Mesodermal cell (in vitro differentiated cells): ENCODE results near the gene PTGES3.
A peak's percentile ranks its signal among the peaks of the same experiment; 100 is the strongest.

Source experiments
- H3K27ac ChIP-seq: 2 replicates; pipeline ENCODE4 v1.7.0; 2013; ENCODE audit warnings: mild to moderate bottlenecking, low read depth, low read length, moderate library complexity; ENCODE audit not compliant: severe bottlenecking
- H3K36me3 ChIP-seq: 2 replicates; pipeline ENCODE4 v1.7.1; 2013; ENCODE audit warnings: mild to moderate bottlenecking, low read length, moderate library complexity; ENCODE audit not compliant: control insufficient read depth, insufficient read depth
- H3K4me1 ChIP-seq: one replicate; pipeline ENCODE4 v1.7.1; 2013; ENCODE audit warnings: mild to moderate bottlenecking, low read length; ENCODE audit not compliant: insufficient read depth, control insufficient read depth, poor library complexity, severe bottlenecking
- H3K4me3 ChIP-seq: 2 replicates; pipeline ENCODE4 v1.7.0; 2013; ENCODE audit warnings: low read length, control low read depth, mild to moderate bottlenecking; ENCODE audit not compliant: insufficient read depth, poor library complexity, severe bottlenecking; ENCODE audit errors: extremely low read depth
- H3K9me3 ChIP-seq: 2 replicates; pipeline ENCODE4 v1.7.1; 2013; ENCODE audit warnings: mild to moderate bottlenecking, low read length, moderate library complexity; ENCODE audit not compliant: control insufficient read depth
- WGBS, 2 experiments: methylation state at CpG; one replicate each; pipeline ENCODE4 v1.1.5; 2013; ENCODE audit warnings: missing lambda C conversion rate in 2 of 2; ENCODE audit not compliant: insufficient coverage in 2 of 2; 5-methylcytosine and 5-hydroxymethylcytosine counted together

The PTGES3 gene

DNA sequence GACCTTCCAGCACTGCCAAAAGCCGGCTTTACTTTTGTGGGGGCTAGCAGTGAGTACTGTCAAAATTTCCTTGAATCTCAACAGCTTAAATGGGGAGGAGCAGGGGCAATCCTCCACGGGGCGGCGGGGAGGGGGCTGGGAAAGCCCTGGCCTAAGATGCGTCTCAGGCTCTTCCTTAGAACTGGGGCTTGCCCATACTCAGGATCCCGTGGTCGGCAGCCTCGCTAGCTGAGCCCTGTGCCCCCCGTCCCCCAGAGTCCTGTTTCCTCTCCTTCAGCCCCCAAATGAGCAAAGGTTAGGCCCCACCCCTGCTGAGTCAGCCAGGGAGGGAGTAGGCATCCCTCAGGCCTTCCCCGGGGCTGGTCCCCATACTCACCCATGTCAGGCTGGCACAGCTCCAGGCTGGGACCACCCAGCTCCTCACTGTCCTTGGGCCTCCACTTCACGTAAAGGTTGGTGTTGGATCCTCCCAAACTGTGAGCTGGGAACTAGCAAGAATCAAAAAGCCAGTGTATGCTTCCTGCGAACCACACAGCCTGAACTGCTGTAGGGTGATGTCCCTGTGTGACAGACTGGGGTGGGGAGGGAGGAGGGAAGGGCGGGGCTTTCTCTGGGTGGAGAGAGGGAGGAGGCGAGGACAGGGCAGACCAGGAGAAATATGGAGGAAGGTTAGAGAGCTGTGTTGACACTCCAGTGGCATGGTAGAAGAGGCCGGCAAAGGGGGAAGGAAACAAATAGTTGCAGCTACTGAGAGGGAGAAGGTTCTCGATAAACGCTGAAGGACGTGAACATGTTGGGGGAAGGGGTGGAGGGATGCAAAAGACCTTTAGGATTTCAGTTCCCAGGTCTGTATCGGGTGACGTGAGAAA is 52.0 kb downstream of the PTGES3 start:
- Histone ChIP-seq H3K27ac (peak overlapping the region; percentile 90), H3K4me1 (peaks cover 31% of the 10 kb centered on the region), H3K9me3 (no peaks in the 10 kb centered on the region), H3K4me3 (peak overlapping the region; percentile 65), H3K36me3 (peaks cover 36% of the 10 kb centered on the region)
- 2 to 4% methylated on average over 15 to 18 of the region's 20 CpGs for WGBS, 2 experiments

DNA sequence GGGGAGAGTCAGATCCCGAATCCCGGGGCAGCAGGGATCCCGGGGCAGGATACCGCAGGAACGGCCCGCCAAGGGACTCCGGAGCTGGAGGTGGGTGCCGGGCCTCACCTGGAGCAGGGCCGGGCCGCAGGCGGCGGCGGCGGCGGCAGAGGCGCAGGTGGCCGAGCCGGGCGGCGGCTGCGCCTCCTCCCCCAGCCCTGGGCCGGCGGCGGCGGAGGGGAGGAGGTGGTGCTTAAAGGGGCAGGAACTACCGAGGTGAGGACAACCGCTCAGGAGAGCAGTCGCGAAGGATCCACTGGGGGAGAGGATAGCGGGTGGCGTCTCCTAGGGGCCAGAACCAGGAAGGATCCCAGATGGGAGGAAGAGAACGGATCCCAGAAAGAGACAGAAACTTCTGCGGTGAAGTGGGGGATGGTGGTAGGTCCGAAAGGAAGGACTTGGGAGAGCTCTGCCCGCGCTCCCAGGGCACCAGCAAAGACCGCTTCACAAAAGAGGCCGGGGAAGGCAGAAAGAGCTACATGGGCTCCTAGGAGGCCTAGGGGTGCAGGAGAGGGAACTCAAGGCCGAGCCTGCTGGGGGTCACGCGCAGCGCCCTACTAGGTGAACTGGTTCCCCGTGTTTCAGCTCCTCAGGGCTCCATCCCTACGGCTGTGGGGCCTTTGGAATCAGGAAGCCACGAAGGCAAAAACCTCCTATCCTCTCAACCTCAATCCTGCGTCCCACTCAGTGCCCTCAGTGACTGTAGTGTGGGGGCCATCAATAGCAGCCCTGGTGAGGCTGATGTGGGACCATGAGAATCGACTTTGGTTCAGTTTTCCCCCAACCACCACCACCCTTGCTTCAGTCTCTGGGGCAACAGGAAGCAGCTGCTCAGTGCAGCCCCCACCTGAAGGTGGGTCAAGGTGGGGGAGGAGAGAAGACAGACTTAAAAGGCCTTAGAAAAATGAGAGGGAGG is 53.0 kb downstream of the PTGES3 start:
- H3K9me3 ChIP-seq: no peaks in the 10 kb centered on the region
- peaks cover 27% of the 10 kb centered on the region for H3K36me3 ChIP-seq
- 1 to 2% methylated on average over 23 to 26 of the region's 47 CpGs for whole genome bisulfite sequencing, 2 experiments
- H3K27ac ChIP-seq: peak overlapping the region; percentile 90
- peak overlapping the region; percentile 65 for H3K4me3 ChIP-seq
- H3K4me1 ChIP-seq: peaks cover 36% of the 10 kb centered on the region

DNA sequence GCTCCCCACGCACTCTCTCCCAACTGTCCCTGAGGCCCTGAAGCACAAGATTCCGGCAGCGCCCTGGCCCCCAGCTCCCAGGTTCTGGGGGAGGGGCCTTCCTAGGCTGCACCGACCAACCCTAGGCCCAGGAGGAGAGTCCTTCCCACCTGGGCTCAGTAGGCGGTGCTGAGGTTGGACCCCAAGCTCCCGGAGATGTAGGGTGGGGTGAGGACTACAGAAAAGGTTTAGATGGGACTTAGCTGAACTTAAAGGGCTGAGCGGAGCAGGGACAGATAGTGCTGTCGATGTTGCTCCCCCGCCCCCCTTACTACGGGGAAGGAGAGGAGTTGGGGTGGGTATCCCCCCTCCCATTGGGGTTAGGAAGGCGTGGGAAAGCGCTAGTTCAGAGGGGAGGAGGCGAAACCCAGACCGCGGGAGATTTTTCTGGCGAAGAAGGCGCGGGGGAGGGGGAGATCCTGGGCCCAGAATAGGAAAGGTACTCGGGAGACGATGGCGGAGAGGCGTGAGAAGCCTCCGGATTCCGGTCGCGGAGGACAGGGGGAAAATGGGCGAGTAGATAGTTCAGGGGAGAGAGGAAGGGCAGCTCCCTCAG is 53.7 kb downstream of the PTGES3 start:
- Histone ChIP-seq H3K9me3 (no peaks in the 10 kb centered on the region), H3K4me1 (peaks cover 36% of the 10 kb centered on the region), H3K36me3 (peaks cover 19% of the 10 kb centered on the region), H3K27ac (no peak overlapping the region), H3K4me3 (peak overlapping the region; percentile 65)
- WGBS, 2 experiments: 0 to 2% methylated on average over 19 to 26 of the region's 27 CpGs

DNA sequence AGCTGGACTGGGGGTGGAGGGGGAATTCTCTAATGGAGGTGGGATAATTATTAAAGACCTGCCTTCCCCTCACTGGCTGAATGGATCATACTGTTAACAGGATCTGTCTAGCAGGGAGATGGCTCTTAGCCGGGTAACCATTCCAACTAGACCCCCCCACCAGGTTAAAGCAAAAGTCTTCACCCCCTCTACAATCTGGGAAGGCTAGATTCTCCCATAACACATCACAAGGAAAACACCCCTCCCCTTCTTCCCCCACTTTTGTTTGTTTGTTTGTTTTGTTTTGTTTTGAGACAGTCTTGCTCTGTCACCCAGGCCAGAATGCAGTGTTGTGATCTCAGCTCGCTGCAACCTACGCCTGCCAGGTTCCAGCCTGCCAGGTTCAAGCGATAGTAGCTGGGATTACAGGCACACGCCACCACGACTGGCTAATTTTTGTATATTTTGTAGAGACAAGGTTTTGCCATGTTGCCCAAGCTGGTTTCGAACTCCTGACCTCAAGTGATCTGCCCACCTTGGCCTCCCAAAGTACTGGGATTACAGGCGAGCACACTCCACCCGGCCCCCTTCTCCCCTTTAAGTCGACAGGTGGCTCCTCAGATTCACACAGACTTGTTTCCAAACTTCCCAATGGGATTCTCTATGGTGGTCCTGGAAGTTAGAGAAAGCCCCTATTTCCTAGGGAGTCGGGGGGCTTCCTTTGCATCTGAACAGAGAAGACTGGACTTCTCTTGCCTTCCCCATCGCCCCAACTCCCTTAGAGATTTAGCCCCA is 54.4 kb downstream of the PTGES3 start:
- peaks cover 37% of the 10 kb centered on the region for H3K4me1 ChIP-seq
- 53 to 56% methylated on average over 9 to 11 of the region's 12 CpGs for WGBS, 2 experiments
- no peaks in the 10 kb centered on the region for H3K9me3 ChIP-seq
- peaks cover 12% of the 10 kb centered on the region for H3K36me3 ChIP-seq
- H3K4me3 ChIP-seq: peak overlapping the region; percentile 65
- no peak overlapping the region for H3K27ac ChIP-seq

DNA sequence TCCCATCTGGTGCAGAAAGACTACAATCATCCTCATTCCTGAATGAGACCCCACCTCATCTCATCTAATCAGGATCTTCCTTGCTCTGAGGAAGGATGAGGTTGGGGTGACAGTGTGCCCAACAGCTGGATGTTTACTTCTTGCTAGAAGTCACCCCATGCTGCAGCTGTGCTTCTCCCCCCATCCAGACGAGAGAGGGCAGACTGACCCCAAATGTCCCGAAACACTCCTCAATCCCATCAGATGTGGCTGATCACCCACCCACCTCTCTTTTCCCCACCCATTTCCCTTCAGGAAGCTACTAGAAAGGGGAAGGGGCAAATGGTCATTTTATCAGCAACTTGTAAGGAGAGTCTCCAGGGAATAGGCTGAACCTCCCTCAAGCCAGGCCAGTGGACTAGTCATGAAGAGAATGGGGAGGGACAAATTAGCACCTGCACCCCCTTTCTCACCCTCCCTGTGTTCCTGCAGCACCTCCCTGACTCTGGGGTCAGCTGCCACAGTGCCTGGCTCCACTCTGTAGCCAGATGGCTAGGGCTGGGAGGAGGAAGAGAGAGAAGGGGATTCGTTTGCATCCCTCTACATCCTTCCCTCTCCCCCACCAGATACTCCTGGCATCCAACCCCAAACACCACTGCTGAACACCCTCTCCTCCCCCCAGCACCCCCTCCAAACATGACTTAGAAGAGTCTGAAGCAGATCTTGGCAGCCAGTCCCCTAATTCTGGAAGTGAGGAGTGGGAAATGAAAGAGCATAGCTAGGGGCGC is 55.2 kb downstream of the PTGES3 start:
- Histone ChIP-seq H3K4me3 (no peak overlapping the region), H3K4me1 (peaks cover 44% of the 10 kb centered on the region), H3K36me3 (peaks cover 10% of the 10 kb centered on the region), H3K9me3 (no peaks in the 10 kb centered on the region), H3K27ac (peak overlapping the region; percentile 45)
- 83% methylated on average over 3 of the region's 4 CpGs; no CpG with 5 or more reads in 1 of the 2 experiments for WGBS, 2 experiments

DNA sequence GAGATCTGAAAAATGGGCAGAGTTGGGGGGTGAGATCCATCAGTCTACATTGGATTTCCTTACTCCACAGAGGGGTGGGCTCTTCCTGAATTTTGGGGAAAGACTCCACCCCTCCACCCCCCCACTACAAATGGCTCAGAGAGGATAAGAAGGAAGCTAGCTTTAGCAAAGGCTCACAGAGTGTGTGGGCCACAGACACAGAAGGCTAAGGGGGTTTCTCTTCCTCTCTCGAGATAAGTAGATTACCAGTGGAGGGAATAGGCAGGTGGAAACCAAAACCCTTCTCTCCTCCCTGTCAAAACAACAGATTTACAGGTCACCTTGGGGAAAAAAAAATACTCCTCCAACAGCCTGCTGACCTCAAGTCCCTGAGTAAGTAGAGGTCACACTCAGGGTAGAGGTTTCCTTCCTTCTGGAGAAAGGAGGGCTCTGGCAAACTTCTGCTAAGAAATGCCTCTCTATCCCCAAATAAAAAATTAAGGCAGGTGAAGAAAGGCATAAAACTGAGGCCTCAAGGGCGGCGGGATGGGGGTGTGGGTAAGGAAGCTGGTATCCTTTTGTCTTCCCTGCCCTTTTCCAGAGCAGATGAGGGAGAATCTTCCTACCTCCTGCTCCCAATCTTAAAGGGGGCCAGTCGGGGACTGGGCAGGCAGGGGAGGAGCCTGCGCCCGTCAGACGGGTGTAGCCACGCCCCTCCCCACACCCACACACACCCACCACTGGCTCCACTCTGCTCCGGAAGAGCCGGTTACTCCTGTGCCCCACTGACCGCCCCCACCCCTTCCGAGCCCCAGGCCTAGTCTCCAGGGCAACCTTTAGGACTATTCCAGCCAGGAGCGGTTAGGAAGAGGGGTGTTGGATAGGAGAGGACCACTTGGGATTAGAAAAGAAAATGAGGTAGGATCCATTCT is 56.0 kb downstream of the PTGES3 start:
- Histone ChIP-seq H3K9me3 (no peaks in the 10 kb centered on the region), H3K36me3 (peaks cover 12% of the 10 kb centered on the region), H3K4me1 (peaks cover 46% of the 10 kb centered on the region), H3K4me3 (no peak overlapping the region), H3K27ac (peak overlapping the region; percentile 45)
- 0 to 10% methylated on average over 1 to 2 of the region's 13 CpGs for WGBS, 2 experiments

DNA sequence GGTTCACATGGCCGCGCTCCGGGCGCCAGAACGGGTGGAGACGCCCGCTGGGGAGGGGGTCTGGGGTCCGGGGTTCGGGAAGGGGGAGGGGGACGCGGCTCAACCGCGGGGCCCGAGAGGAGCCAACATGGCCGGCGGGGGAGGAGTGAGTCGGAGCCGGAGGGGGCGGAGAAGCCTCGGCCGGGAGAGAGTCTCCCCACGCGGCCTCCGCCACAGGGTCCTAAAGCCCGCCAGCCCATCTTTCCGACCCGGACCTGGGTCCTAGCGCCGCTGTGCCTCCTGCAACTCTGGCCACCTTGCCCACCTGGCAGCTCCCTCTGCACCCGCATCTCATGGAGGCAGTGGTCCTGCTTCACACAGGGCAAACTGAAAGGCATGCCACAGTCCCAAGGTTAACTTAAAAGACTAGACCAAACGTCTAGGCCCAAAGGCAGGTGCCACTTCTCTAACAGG is 57.9 kb downstream of the PTGES3 start, which contains the start of gene BAZ2A:
Gene BAZ2A, minus strand, starts transcription at position 147 of the 453 bp plus-strand sequence. CDS start 12,796 bp downstream, outside the sequence.
- Histone ChIP-seq H3K4me1 (peaks cover 39% of the 10 kb centered on the region), H3K36me3 (peaks cover 29% of the 10 kb centered on the region), H3K4me3 (peak within 1 kb of the TSS; percentile 98), H3K27ac (peak within 1 kb of the TSS; percentile 78), H3K9me3 (no peaks in the 10 kb centered on the region)
- 1% methylated on average over 18 to 22 of the region's 31 CpGs for WGBS, 2 experiments

DNA sequence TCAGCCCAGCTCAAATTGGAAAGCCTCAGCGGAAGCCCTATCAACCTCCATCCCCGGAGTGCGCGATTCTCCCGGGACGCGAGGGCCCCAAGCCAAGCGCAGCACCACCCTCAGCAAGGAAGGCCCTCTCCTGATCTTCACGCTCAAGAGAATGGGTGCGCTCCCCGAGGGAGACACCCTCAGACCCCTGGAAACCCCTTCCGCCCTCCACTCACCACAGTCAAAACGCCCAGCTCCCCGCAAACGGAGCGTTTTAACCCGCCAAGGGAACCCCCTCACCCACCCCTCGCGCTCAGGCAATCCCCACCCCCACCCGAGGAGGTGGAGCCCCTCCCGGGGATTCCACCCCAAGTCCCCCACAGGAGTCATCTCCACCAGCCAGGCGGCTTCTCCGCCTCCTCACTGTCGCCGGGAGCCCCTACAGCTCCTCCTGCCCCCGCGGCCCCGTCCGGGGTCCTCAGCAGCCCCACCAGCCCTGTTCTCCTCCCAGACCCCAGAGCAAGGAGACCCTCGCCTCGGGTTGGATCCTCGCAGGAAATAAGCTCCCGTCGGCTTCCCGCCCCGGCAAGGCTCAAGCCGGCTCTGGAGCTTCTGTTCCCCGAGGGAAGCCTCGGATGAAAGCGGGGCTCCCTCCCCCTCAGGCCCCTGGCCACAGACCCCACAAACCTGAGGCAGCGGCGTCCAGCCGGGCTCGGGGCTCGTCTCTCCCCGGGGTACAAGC is 58.5 kb downstream of the PTGES3 start:
- Histone ChIP-seq H3K4me3 (peak overlapping the region; percentile 98), H3K36me3 (peaks cover 34% of the 10 kb centered on the region), H3K27ac (peak overlapping the region; percentile 78), H3K4me1 (peaks cover 39% of the 10 kb centered on the region), H3K9me3 (no peaks in the 10 kb centered on the region)
- WGBS, 2 experiments: 0% methylated on average over 27 to 32 of the region's 46 CpGs
